Neural crest cell (in vitro differentiated cells): ENCODE data around the gene SERBP1. TPM values are rescaled to one million over a fixed set of nuclear protein-coding genes. Genes with fewer than 3 reads are reported as not detected.
"Not testable (repeated sequence)": the region's sequence is repeated elsewhere in the genome, so short reads cannot be mapped to it uniquely, and the experiment has no call there.

Experiments used
- DNase-seq: peaks from one replicate; pipeline ENCODE4 v3.0.0; 2021; ENCODE audit warnings: low read depth, mixed read lengths, low spot score
- H3K27ac Mint-ChIP-seq: one replicate; pipeline ENCODE4 v1.8.0; 2021; ENCODE audit warnings: mild to moderate bottlenecking, mixed read lengths; ENCODE audit not compliant: unreplicated experiment
- H3K27me3 Mint-ChIP-seq: 2 replicates; pipeline ENCODE4 v1.8.0; 2021; ENCODE audit warnings: low read depth, mild to moderate bottlenecking, mixed read lengths
- H3K36me3 Mint-ChIP-seq: 2 replicates; pipeline ENCODE4 v1.8.0; 2021; ENCODE audit warnings: low read depth, mild to moderate bottlenecking, mixed read lengths
- H3K4me1 Mint-ChIP-seq: 2 replicates; pipeline ENCODE4 v1.8.0; 2021; ENCODE audit warnings: mixed read lengths
- H3K4me3 Mint-ChIP-seq: one replicate; pipeline ENCODE4 v1.8.0; 2021; ENCODE audit warnings: mild to moderate bottlenecking, mixed read lengths
- H3K9me3 Mint-ChIP-seq: 2 replicates; pipeline ENCODE4 v1.8.0; 2021; ENCODE audit warnings: mixed read lengths
- CTCF ChIP-seq: fragments of 200-600 bp; sonication (generic); conservative IDR thresholded peaks from 2 replicates; pipeline ENCODE4 v1.5.0; 2021; ENCODE audit warnings: antibody characterized with exemption, mild to moderate bottlenecking
- total RNA-seq: library from RNA; stranded (reverse); gene quantifications from 2 replicates; pipeline ENCODE4 v1.2.1, GENCODE V29; 2021

Gene SERBP1
- total RNA-seq, 1 donor from 2014 or later = 370 TPM

GRCh38 chr1:67404212-67404620 lies 26.0 kb downstream of the SERBP1 start:
- no peak overlapping the region for H3K4me3 Mint-ChIP-seq
- H3K27me3 Mint-ChIP-seq = no peaks in the 10 kb centered on the region
- H3K4me1 Mint-ChIP-seq = peaks cover 3% of the 10 kb centered on the region
- no peaks in the 10 kb centered on the region for H3K9me3 Mint-ChIP-seq
- H3K27ac Mint-ChIP-seq = no peak overlapping the region
- no peak for TF ChIP-seq CTCF
- peaks cover 5% of the 10 kb centered on the region for H3K36me3 Mint-ChIP-seq
- no peak for DNase-seq

GRCh38 chr1:67401443-67401842 lies 28.8 kb downstream of the SERBP1 start:
- Mint-ChIP-seq H3K4me3 (no peak overlapping the region), H3K4me1 (no peaks in the 10 kb centered on the region), H3K27me3 (no peaks in the 10 kb centered on the region), H3K9me3 (no peaks in the 10 kb centered on the region), H3K36me3 (peaks cover 5% of the 10 kb centered on the region), H3K27ac (no peak overlapping the region)
- DNase-seq = no peak
- no peak for TF ChIP-seq CTCF

DNA sequence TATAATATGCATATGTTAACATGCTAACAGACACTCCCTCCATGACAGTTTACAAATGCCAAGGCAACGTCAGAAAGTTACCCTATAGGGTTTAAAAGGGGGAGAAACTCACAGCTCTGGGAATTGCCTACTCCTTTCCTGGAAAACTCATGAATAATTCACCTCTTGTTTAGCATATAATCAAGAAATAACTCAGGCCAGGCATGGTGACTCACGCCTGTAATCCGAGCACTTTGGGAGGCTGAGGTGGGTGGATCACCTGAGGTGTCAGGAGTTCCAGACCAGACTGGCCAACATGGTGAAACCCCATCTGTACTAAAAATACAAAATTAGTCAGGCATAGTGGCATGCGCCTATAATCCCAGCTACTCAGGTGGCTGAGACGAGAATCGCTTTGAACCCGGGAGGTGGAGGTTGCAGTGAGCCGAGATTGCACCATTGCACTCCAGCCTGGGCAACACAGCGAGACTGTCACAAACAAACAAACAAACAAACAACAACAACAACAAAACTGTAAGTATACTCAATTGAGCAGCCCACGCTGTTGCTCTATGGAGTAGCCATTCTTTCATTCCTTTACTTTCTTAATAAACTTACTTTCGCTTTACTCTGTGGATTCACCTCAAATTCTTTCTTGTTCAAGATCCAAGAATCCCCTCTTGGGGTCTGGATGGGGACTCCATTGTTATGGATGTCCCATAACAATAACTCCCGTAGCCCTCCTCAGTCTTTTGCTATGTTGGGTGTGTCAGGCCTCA lies 30.0 kb downstream of the SERBP1 start:
- not testable (repeated sequence) for H3K27me3 Mint-ChIP-seq, DNase-seq, H3K4me1 Mint-ChIP-seq, H3K9me3 Mint-ChIP-seq, H3K36me3 Mint-ChIP-seq, H3K27ac Mint-ChIP-seq, H3K4me3 Mint-ChIP-seq

DNA sequence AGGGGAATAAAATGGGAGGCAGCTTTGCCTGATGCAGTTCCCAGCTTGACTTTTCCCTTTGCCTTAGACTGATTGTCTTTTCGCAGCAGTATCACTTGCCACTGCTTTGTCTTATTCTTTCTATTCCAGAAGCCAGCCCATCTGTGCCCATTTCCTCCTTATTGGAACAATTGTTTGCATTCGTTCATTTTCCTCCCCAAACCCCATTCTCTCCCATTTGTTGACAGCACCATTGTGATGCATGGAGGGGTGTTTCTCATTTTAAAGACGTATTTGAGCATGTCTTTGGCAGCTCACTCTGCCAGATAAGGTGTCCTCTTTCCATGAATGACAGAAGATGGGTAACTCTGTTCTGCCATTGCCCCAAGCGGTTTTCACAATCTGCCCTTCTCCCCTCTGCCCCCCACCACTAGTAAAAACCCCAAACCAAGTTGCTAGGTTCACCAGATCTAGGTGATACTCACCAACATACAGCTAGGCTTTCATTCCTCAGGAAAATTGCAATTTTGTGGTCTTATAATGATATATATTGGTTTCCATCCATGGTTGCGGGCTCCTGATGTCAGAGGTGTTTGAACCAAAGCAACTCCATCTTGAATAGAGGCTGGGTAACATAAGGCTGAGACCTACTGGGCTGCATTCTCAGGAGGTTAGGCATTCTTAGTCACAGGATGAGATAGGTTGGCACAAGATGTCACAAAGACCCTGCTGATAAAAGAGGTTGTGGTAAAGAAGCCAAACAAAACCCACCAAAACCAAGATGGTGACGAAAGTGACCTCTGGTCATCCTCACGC lies 30.8 kb downstream of the SERBP1 start:
- Mint-ChIP-seq H3K4me3 (peak overlapping the region; percentile 10), H3K9me3 (no peaks in the 10 kb centered on the region), H3K27ac (no peak overlapping the region), H3K27me3 (no peaks in the 10 kb centered on the region), H3K36me3 (peaks cover 5% of the 10 kb centered on the region), H3K4me1 (no peaks in the 10 kb centered on the region)
- DNase-seq = no peak
- no peak for TF ChIP-seq CTCF

DNA sequence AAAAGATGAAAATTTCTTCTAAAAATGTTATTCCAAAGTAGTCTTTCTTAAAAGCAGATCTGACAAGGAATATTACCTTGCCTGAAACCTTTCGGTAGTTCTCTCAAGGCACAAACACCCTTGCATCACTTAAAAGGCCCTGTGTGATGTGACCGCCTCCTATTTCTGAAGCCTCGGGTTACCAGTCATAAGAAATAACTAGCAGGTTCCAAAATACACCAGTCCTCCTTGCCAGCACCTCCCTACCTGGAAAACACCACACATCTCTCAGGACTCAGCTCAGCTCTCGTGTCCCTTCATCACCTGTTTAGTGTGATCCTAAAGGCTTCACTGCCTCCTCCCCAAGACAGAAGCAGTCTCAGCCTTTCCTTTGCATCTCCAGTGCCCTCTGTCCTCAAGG lies 35.7 kb downstream of the SERBP1 start:
- H3K4me1 Mint-ChIP-seq = no peaks in the 10 kb centered on the region

More for the DNA sequence above, 35.7 kb downstream of the SERBP1 start:
- TF ChIP-seq CTCF = no peak
- DNase-seq = no peak
- Mint-ChIP-seq H3K27me3 (no peaks in the 10 kb centered on the region), H3K9me3 (no peaks in the 10 kb centered on the region), H3K4me3 (no peak overlapping the region), H3K27ac (no peak overlapping the region), H3K36me3 (peaks cover 2% of the 10 kb centered on the region)
